ENCODE data around the gene ATP13A3.

ATP13A3 gene

DNA sequence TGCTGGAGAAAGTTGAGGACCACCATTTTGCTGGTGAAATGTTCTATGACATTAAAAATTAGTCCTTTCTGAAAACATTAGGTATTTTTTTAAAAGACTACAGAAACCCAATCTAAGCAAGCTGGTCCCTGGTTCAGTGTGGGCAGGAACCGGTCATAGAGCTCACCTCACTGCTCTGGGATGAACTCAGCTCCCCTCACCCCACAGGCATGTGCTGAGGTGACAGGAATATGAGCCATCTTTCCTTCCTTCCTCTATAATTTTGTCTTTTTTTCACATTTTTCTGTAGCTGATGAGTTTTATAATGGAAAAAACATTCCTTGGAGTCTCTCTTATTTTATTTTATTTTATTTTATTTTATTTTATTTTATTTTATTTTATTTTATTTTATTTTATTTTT is 109.1 kb downstream of the ATP13A3 start:
- TF ChIP-seq ESRRG (CRISPR knock-in tag; IDR thresholded peaks at IDR 0.05) (no peak), ZNF8 (CRISPR knock-in tag; IDR thresholded peaks at IDR 0.05) (no peak), GLIS3 (CRISPR knock-in tag; IDR thresholded peaks at IDR 0.05) (no peak), ZNF70 (CRISPR knock-in tag; IDR thresholded peaks at IDR 0.05) (no peak), PPARA (CRISPR knock-in tag; IDR thresholded peaks at IDR 0.05; ENCODE audit: borderline replicate concordance) (no peak), ISL1 (CRISPR knock-in tag; IDR thresholded peaks at IDR 0.05) (no peak), ARNTL (CRISPR knock-in tag; IDR thresholded peaks at IDR 0.05; ENCODE audit: borderline replicate concordance, low read depth) (no peak), TCF4 (CRISPR knock-in tag; IDR thresholded peaks at IDR 0.05; ENCODE audit: borderline replicate concordance) (no peak), CSDC2 (CRISPR knock-in tag; IDR thresholded peaks at IDR 0.05) (no peak), ZC3H10 (CRISPR knock-in tag; IDR thresholded peaks at IDR 0.05) (no peak), ZFP3 (CRISPR knock-in tag; IDR thresholded peaks at IDR 0.05) (no peak), SNAI2 (CRISPR knock-in tag; IDR thresholded peaks at IDR 0.05) (no peak)
- TF ChIP-seq, protein P1, sequence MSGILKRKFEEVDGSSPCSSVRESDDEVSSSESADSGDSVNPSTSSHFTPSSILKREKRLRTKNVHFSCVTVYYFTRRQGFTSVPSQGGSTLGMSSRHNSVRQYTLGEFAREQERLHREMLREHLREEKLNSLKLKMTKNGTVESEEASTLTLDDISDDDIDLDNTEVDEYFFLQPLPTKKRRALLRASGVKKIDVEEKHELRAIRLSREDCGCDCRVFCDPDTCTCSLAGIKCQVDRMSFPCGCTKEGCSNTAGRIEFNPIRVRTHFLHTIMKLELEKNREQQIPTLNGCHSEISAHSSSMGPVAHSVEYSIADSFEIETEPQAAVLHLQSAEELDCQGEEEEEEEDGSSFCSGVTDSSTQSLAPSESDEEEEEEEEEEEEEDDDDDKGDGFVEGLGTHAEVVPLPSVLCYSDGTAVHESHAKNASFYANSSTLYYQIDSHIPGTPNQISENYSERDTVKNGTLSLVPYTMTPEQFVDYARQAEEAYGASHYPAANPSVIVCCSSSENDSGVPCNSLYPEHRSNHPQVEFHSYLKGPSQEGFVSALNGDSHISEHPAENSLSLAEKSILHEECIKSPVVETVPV (CRISPR knock-in tag; IDR thresholded peaks at IDR 0.05), result no peak
- TF ChIP-seq, protein P2, sequence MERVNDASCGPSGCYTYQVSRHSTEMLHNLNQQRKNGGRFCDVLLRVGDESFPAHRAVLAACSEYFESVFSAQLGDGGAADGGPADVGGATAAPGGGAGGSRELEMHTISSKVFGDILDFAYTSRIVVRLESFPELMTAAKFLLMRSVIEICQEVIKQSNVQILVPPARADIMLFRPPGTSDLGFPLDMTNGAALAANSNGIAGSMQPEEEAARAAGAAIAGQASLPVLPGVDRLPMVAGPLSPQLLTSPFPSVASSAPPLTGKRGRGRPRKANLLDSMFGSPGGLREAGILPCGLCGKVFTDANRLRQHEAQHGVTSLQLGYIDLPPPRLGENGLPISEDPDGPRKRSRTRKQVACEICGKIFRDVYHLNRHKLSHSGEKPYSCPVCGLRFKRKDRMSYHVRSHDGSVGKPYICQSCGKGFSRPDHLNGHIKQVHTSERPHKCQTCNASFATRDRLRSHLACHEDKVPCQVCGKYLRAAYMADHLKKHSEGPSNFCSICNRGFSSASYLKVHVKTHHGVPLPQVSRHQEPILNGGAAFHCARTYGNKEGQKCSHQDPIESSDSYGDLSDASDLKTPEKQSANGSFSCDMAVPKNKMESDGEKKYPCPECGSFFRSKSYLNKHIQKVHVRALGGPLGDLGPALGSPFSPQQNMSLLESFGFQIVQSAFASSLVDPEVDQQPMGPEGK (CRISPR knock-in tag; IDR thresholded peaks at IDR 0.05; ENCODE audit: borderline replicate concordance), result no peak
- TF ChIP-seq, protein P3, sequence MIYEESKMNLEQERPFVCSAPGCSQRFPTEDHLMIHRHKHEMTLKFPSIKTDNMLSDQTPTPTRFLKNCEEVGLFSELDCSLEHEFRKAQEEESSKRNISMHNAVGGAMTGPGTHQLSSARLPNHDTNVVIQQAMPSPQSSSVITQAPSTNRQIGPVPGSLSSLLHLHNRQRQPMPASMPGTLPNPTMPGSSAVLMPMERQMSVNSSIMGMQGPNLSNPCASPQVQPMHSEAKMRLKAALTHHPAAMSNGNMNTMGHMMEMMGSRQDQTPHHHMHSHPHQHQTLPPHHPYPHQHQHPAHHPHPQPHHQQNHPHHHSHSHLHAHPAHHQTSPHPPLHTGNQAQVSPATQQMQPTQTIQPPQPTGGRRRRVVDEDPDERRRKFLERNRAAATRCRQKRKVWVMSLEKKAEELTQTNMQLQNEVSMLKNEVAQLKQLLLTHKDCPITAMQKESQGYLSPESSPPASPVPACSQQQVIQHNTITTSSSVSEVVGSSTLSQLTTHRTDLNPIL (CRISPR knock-in tag; IDR thresholded peaks at IDR 0.05; ENCODE audit: low read depth), result no peak
- TF ChIP-seq, protein P4, sequence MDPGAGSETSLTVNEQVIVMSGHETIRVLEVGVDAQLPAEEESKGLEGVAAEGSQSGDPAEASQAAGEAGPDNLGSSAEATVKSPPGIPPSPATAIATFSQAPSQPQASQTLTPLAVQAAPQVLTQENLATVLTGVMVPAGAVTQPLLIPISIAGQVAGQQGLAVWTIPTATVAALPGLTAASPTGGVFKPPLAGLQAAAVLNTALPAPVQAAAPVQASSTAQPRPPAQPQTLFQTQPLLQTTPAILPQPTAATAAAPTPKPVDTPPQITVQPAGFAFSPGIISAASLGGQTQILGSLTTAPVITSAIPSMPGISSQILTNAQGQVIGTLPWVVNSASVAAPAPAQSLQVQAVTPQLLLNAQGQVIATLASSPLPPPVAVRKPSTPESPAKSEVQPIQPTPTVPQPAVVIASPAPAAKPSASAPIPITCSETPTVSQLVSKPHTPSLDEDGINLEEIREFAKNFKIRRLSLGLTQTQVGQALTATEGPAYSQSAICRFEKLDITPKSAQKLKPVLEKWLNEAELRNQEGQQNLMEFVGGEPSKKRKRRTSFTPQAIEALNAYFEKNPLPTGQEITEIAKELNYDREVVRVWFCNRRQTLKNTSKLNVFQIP (CRISPR knock-in tag; IDR thresholded peaks at IDR 0.05; ENCODE audit: borderline replicate concordance, low read depth), result no peak
- ATAC-seq, result no peak

GRCh38 chr3:194376241-194376560 is 110.6 kb downstream of the ATP13A3 start:
- TF ChIP-seq, protein P5, sequence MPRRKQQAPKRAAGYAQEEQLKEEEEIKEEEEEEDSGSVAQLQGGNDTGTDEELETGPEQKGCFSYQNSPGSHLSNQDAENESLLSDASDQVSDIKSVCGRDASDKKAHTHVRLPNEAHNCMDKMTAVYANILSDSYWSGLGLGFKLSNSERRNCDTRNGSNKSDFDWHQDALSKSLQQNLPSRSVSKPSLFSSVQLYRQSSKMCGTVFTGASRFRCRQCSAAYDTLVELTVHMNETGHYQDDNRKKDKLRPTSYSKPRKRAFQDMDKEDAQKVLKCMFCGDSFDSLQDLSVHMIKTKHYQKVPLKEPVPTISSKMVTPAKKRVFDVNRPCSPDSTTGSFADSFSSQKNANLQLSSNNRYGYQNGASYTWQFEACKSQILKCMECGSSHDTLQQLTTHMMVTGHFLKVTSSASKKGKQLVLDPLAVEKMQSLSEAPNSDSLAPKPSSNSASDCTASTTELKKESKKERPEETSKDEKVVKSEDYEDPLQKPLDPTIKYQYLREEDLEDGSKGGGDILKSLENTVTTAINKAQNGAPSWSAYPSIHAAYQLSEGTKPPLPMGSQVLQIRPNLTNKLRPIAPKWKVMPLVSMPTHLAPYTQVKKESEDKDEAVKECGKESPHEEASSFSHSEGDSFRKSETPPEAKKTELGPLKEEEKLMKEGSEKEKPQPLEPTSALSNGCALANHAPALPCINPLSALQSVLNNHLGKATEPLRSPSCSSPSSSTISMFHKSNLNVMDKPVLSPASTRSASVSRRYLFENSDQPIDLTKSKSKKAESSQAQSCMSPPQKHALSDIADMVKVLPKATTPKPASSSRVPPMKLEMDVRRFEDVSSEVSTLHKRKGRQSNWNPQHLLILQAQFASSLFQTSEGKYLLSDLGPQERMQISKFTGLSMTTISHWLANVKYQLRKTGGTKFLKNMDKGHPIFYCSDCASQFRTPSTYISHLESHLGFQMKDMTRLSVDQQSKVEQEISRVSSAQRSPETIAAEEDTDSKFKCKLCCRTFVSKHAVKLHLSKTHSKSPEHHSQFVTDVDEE (CRISPR knock-in tag; IDR thresholded peaks at IDR 0.05), result no peak
- no peak for TF ChIP-seq GLIS3 (CRISPR knock-in tag; IDR thresholded peaks at IDR 0.05)
- TF ChIP-seq, protein P1 (CRISPR knock-in tag; IDR thresholded peaks at IDR 0.05), result no peak
- TF ChIP-seq, protein P3 (CRISPR knock-in tag; IDR thresholded peaks at IDR 0.05; ENCODE audit: low read depth), result no peak
- TF ChIP-seq SNAI2 (CRISPR knock-in tag; IDR thresholded peaks at IDR 0.05), result no peak
- ATAC-seq, result no peak
